Stimulated activated CD8-positive, alpha-beta memory T cell treated with anti-CD3 and anti-CD28 coated beads, Interleukin-12 subunit alpha, Interleukin-12 subunit beta, amount 100 ng/mL, for 1 hour (primary cell): ENCODE data around the gene CFAP97.
"Not testable (repeated sequence)": the region's sequence is repeated elsewhere in the genome, so short reads cannot be mapped to it uniquely, and the experiment has no call there.

Experiments used
- DNase-seq: peaks from one replicate; pipeline ENCODE4 v3.0.0-alpha.2; 2020; ENCODE audit warnings: low read depth

Gene CFAP97

GRCh38 chr4:185222598-185222997, 18.8 kb upstream of the CFAP97 start:
- DNase-seq, result no peak

DNA sequence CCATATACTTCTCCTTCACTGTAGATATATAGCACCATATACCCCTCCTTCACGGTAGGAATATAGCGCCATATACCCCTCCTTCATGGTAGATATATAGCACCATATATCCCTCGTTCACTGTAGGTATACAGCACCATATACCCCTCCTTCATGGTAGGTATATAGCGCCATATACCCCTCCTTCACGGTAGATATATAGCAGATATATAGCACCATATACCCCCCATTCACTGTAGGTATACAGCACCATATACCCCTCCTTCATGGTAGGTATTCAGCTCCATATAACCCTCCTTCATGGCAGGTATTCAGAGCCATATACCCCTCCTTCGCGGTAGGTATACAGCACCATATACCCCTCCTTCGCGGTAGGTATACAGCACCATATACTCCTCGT, 18.1 kb upstream of the CFAP97 start:
- no peak for DNase-seq

DNA sequence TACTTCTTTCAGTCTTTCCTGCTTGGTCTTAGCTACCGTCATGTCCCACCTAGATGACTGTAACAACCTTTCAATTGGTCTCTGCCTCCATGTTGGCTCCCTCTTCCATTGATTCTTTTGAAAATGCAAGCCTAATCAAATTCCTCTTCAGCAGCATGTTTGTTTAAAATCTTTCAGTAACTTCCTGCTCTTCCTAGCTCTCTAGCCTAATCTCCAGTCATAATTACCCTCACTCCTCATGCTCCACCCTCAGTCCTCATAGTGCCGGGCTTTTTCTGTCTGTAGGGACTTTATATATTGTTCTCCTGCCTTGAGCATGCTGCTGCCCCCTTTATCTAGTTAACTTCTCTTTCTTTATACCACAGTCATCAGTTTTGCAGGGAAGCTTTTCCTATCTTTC, 17.7 kb upstream of the CFAP97 start:
- no peak for DNase-seq

GRCh38 chr4:185219551-185220344, 15.9 kb upstream of the CFAP97 start:
- no peak for DNase-seq

DNA sequence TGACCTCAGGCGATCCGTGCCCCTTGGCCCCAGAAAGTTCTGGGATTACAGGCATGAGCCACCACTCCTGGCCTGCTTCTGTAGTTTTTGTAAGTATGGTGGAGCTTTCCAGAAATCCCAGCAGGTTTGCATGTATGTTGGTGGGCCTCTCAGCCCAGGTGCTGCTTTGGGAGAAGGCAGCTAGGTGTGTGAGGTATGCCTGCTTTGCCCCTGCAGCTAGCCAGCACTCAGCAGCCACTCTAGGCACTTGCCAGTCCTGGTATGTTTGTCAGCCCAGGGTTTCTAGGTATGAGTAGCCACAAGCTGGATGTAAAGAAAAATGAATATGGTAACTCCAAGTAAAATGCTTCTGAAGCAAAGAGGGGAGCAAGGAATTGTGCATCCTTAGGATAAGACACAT, 14.5 kb upstream of the CFAP97 start:
- DNase-seq, result no peak

DNA sequence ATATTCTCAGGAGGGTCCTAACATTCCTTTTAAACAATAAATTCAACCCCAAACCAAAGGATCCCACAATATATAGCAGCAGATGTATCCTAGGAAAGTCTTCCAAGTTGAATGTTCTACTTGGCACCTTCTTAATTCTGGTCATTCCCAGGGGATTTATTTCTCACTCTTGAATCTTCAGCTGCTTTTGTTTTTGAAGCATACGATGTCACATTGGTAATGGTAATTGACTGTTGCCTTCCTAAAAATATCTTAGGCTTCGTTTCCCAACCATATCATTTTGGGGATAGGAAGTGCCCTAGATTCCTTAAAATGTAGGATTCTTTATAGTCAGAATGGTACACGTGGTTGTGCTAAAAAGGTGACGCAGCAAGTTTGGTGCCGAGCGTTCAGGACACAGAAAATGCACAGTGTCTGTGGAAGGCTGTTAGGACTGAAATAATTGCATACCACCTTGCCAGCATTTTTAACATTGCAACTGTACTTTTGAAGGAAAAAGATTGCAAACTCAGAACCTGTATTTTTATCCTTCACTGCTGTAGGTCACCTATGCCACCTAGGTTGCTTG, 13.7 kb upstream of the CFAP97 start:
- no peak for DNase-seq

DNA sequence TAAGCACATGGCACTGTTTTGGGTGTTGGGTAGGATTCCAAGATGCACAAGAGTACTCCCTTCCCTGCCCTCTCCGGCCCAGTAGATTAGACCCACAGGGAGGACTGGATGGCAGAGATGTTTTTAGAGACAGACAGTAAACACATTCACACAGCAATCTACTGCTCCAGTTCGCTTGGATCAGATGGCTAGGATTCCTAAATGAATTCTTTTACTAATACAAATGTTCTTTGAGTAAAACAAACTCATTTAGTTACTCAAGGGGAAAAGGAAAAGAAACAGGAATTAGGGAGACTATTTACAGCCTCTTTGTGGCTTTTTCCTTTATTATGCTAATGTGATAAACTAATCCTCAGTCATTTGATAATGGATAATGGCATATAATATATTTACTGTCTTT, 11.5 kb upstream of the CFAP97 start:
- no peak for DNase-seq

- DNase-seq, result no peak
Observed at GRCh38 chr4:185213877-185214276, 10.1 kb upstream of the CFAP97 start.

GRCh38 chr4:185212581-185212980, 8.8 kb upstream of the CFAP97 start:
- DNase-seq, result no peak

DNA sequence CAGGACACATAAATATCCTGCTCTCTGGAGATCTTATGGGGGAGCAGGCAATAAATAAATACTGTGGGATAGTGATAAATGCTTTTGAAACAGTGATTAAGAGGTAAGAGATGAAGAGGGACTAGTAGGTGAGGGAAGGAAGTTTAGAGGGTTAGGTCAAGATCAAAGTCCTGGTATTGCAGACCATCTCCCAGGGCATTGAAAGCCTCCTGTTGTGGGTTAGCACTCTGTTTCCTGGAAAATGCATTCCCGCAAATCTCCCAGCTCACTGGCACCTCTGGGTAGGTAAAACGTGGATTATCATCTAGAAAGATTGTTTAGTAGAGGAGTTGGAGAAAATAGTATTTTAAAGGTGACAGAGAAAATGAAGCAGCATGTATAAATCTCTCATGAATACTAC, 7.8 kb upstream of the CFAP97 start:
- DNase-seq, result no peak

GRCh38 chr4:185211035-185211434, 7.2 kb upstream of the CFAP97 start:
- no peak for DNase-seq

DNA sequence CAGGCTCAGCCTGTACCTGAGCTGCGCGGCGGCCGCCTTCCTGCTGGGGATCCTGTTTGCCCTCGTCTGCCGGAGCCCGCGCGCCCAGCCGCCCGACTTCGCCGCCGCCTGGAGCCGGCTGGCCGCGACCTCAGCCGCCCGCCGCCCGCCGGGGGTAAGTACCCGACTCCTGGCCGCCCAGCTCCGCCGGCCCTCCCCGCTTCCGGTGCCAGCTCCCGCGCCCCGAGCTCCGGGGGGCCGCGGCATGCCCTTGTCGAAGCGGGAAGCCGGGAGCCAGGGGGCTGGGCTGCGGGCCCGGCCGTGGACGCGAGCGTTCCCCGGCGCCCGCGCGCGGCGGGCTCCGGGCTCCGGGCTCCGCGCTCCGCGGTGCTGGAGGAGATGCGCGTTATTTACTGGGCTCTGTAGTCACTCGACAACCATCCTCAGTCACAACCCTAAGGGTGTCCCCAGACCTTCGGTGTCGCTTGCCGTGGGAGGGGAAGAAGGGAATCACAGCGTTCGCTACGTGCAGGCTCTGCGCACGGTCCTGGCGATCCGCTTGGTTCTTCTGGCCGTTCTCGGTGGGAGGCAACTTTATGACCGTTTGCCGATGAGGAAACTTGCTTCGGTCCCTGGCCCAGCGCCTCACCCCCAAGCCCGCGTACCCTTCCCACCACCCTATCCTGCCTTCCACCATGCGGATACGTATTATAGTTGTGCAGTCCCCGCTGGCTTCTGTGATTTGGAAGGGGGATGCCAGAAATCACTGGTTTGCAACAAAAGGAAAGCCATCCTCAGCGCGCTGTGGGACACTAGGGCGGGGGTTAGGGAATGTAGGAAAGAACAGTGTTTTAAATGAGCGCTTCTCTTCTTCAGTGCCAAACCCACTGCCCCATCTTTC, 6.5 kb upstream of the CFAP97 start:
- DNase-seq, result peak; percentile 15

DNA sequence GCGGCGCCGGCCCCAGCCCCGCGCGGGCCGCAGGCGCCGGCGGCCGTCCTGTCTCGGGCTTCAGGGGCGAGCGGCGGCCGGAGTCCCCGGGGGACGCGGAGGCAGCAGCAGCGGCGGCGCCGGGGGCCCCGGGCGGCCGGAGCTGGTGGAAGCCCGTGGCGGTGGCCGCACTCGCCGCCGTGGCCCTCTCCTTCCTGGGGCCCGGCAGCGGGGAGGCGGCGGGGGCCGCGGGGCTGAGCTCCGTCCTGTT, 6.0 kb upstream of the CFAP97 start:
- not testable (repeated sequence) for DNase-seq

- DNase-seq, result peak; percentile 74
Observed at GRCh38 chr4:185209031-185209851, 5.4 kb upstream of the CFAP97 start, which contains the start of gene SNX25. Gene SNX25, plus strand, starts transcription at chr4:185209598. Its CDS starts 229 bp downstream, at chr4:185209827.

- no peak for DNase-seq
Observed at GRCh38 chr4:185207466-185207865, 3.7 kb upstream of the CFAP97 start.

GRCh38 chr4:185205697-185206342, 2.0 kb upstream of the CFAP97 start:
- DNase-seq, result no peak

GRCh38 chr4:185205073-185205472, 1.3 kb upstream of the CFAP97 start:
- DNase-seq, result not testable (repeated sequence)

GRCh38 chr4:185204238-185204910, 574 bp upstream of the CFAP97 start:
- DNase-seq, result no peak

DNA sequence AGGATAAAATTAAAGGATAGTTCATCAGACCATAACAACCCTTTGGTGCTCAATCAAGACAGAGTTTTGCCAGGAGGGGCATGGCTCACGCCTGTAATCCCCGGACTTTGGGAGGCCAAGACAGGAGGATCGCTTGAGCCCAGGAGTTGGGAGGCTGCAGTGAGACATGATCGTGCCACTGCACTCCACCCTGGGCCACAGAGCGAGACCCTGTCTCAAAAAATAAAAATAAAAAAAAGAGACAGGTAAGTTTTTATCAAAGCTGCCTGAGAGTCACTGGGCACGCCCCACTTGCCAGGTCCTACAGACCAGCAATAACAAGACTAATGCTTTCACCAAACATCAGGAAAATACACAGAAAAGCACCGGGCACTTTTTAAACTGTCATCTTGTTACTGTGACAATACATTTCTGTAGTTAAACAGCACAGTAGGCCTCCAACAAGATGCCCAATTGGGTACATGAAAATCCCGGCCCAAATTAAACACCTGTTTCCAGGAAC, 765 bp downstream of the CFAP97 start:
- no peak for DNase-seq

GRCh38 chr4:185201977-185202962, 1.5 kb downstream of the CFAP97 start:
- no peak for DNase-seq
